ENCODE results near the gene BTNL9. TPM values are rescaled to one million over a fixed set of nuclear protein-coding genes. Genes with fewer than 3 reads are reported as not detected.
"Not testable (repeated sequence)": the region's sequence is repeated elsewhere in the genome, so short reads cannot be mapped to it uniquely, and the experiment has no call there.

BTNL9 gene
- total RNA-seq, 1 experiment from 2014 or later: 0.96 TPM

- Histone ChIP-seq H3K23ac (ENCODE audit: insufficient read length, low read depth, low read length) (no peak overlapping the region), H4K91ac (ENCODE audit: insufficient read length, low read depth, low read length) (no peak overlapping the region), H3K27ac (ENCODE audit: insufficient read length, low read depth, low read length) (no peak overlapping the region), H4K20me1 (ENCODE audit: control insufficient read depth, insufficient read depth, insufficient read length) (no peaks in the 10 kb centered on the region), H2BK15ac (ENCODE audit: low read depth, low read length) (no peak overlapping the region), H3K4ac (ENCODE audit: low read depth, low read length) (no peak overlapping the region), H3K9ac (ENCODE audit: extremely low read depth, insufficient read length, low read length) (no peak overlapping the region), H3T11ph (ENCODE audit: low read length) (no peak overlapping the region), H3K9me3 (ENCODE audit: control insufficient read depth, low read depth, low read length) (no peaks in the 10 kb centered on the region), H3K79me1 (ENCODE audit: insufficient read depth, low read depth, low read length, poor library complexity, severe bottlenecking) (no peaks in the 10 kb centered on the region), H3K18ac (ENCODE audit: insufficient read length, low read depth, low read length) (no peak overlapping the region), H2BK5ac (ENCODE audit: insufficient read length, low read length) (no peak overlapping the region), H4K5ac (ENCODE audit: insufficient read length, low read depth, low read length) (no peak overlapping the region), H3K79me2 (ENCODE audit: insufficient read depth, low read length) (no peaks in the 10 kb centered on the region), H3K14ac (ENCODE audit: insufficient read depth, low read length) (no peak overlapping the region; the same call in 1 of the 2 replicates), H3K23me2 (ENCODE audit: insufficient read length, low read depth, low read length, poor library complexity, severe bottlenecking) (no peaks in the 10 kb centered on the region), H2BK120ac (ENCODE audit: low read depth, low read length, poor library complexity, severe bottlenecking) (no peak overlapping the region), H2AFZ (ENCODE audit: low read length) (no peak overlapping the region), H3K4me1 (ENCODE audit: insufficient read depth, low read length) (no peaks in the 10 kb centered on the region), H3K27me3 (ENCODE audit: insufficient read depth, low read length) (no peaks in the 10 kb centered on the region; the same call in 1 of the 2 replicates), H2AK5ac (ENCODE audit: insufficient read length, low read length) (no peak overlapping the region), H2BK20ac (ENCODE audit: low read depth, low read length, poor library complexity, severe bottlenecking) (no peak overlapping the region), H4K8ac (replicated peaks; ENCODE audit: insufficient read length, low read depth, low read length) (no peak overlapping the region), H2BK12ac (ENCODE audit: insufficient read length, low read depth, low read length) (no peak overlapping the region), H3K56ac (ENCODE audit: insufficient read length, low read depth, low read length) (no peak overlapping the region), H3K4me2 (ENCODE audit: insufficient read depth, insufficient read length, low read length) (no peak overlapping the region)
- Mint-ChIP-seq H3K4me1 (no peaks in the 10 kb centered on the region), H3K27ac (no peak overlapping the region), H3K27me3 (ENCODE audit: low read depth) (peaks cover 35% of the 10 kb centered on the region), H3K4me3 (no peak overlapping the region), H3K36me3 (ENCODE audit: insufficient read depth in 1 of 3, low read depth in 3 of 3) (no peaks in the 10 kb centered on the region), H3K9me3 (no peaks in the 10 kb centered on the region)
- WGBS (ENCODE audit: extremely low coverage, insufficient read length, low lambda C conversion rate): no CpG with 5 or more reads among the region's 10 CpGs
- no peak for DNase-seq
- no peak; the same call in 2 of the 3 replicates for TF ChIP-seq CTCF (conservative IDR thresholded peaks at IDR 0.05)
These were observed 5.2 kb downstream of the BTNL9 start for GRCh38 chr5:181045316-181045715.

- H3K4ac ChIP-seq (ENCODE audit: low read depth, low read length); H3K14ac ChIP-seq (ENCODE audit: insufficient read depth, low read length); H2BK15ac ChIP-seq (ENCODE audit: low read depth, low read length); H2BK120ac ChIP-seq (ENCODE audit: low read depth, low read length, poor library complexity, severe bottlenecking); H4K91ac ChIP-seq (ENCODE audit: insufficient read length, low read depth, low read length); H3K23ac ChIP-seq (ENCODE audit: insufficient read length, low read depth, low read length); H4K8ac ChIP-seq (replicated peaks; ENCODE audit: insufficient read length, low read depth, low read length); H3K9me3 ChIP-seq (ENCODE audit: control insufficient read depth, low read depth, low read length); H2BK12ac ChIP-seq (ENCODE audit: insufficient read length, low read depth, low read length); H3K27ac ChIP-seq (ENCODE audit: insufficient read length, low read depth, low read length); H3K23me2 ChIP-seq (ENCODE audit: insufficient read length, low read depth, low read length, poor library complexity, severe bottlenecking); H4K5ac ChIP-seq (ENCODE audit: insufficient read length, low read depth, low read length); H4K20me1 ChIP-seq (ENCODE audit: control insufficient read depth, insufficient read depth, insufficient read length); H2AFZ ChIP-seq (ENCODE audit: low read length); H3K18ac ChIP-seq (ENCODE audit: insufficient read length, low read depth, low read length); H2AK5ac ChIP-seq (ENCODE audit: insufficient read length, low read length); H3K36me3 Mint-ChIP-seq (ENCODE audit: insufficient read depth in 1 of 3, low read depth in 3 of 3); H3K9ac ChIP-seq (ENCODE audit: extremely low read depth, insufficient read length, low read length); H3K9me3 Mint-ChIP-seq; H3K4me1 ChIP-seq (ENCODE audit: insufficient read depth, low read length); H3K4me1 Mint-ChIP-seq; H2BK20ac ChIP-seq (ENCODE audit: low read depth, low read length, poor library complexity, severe bottlenecking); H3K27ac Mint-ChIP-seq; H3K4me2 ChIP-seq (ENCODE audit: insufficient read depth, insufficient read length, low read length); H3T11ph ChIP-seq (ENCODE audit: low read length); H2BK5ac ChIP-seq (ENCODE audit: insufficient read length, low read length); H3K27me3 ChIP-seq (ENCODE audit: insufficient read depth, low read length); H3K4me3 Mint-ChIP-seq; H3K79me1 ChIP-seq (ENCODE audit: insufficient read depth, low read depth, low read length, poor library complexity, severe bottlenecking); H3K56ac ChIP-seq (ENCODE audit: insufficient read length, low read depth, low read length); H3K79me2 ChIP-seq (ENCODE audit: insufficient read depth, low read length); DNase-seq: not testable (repeated sequence)
- WGBS (ENCODE audit: extremely low coverage, insufficient read length, low lambda C conversion rate): no CpG with 5 or more reads among the region's 1 CpG
- H3K27me3 Mint-ChIP-seq (ENCODE audit: low read depth): peaks cover 37% of the 10 kb centered on the region
These were observed 5.8 kb downstream of the BTNL9 start for GRCh38 chr5:181045857-181046256.
